ENCODE measurements around the gene FBXO33. TPM values are rescaled to one million over a fixed set of nuclear protein-coding genes. Genes with fewer than 3 reads are reported as not detected.

The FBXO33 gene
- polyA plus RNA-seq, 3 donors from 2014 or later = 13.4 to 18.2 (median 17.6) TPM

- no peak for DNase-seq
- peaks cover 0 to 4% (median 2%) of the 10 kb centered on the region in 3 donors for H3K27me3 Mint-ChIP-seq (ENCODE audit: low read depth in 3 of 3)
- peaks cover under 1 to 1% (median under 1%) of the 10 kb centered on the region in 3 donors for H3K36me3 Mint-ChIP-seq
- no peak overlapping the region for H3K4me3 Mint-ChIP-seq
- peaks cover 0 to 2% (median under 1%) of the 10 kb centered on the region in 6 donors for H3K9me3 Mint-ChIP-seq
- peaks cover 55 to 72% of the 10 kb centered on the region in 2 donors for H3K4me1 Mint-ChIP-seq
- H3K27ac Mint-ChIP-seq = peak overlapping the region in 1 of 6 donors; percentile 45
Observed at GRCh38 chr14:39422243-39422642, 10.0 kb downstream of the FBXO33 start.

GRCh38 chr14:39419272-39419671 lies 13.0 kb downstream of the FBXO33 start:
- H3K27ac Mint-ChIP-seq = peak overlapping the region in 1 of 6 donors; percentile 7
- peaks cover 18 to 19% (median 19%) of the 10 kb centered on the region in 3 donors for H3K36me3 Mint-ChIP-seq
- H3K9me3 Mint-ChIP-seq = peaks cover 11 to 18% (median 14%) of the 10 kb centered on the region in 6 donors
- peaks cover 0 to 4% (median 1%) of the 10 kb centered on the region in 3 donors for H3K27me3 Mint-ChIP-seq (ENCODE audit: low read depth in 3 of 3)
- DNase-seq = no peak
- H3K4me1 Mint-ChIP-seq = peaks cover 54 to 71% of the 10 kb centered on the region in 2 donors
- H3K4me3 Mint-ChIP-seq = no peak overlapping the region

- Mint-ChIP-seq H3K4me3 (no peak overlapping the region), H3K9me3 (peaks cover 11 to 18% (median 14%) of the 10 kb centered on the region in 6 donors), H3K27ac (no peak overlapping the region), H3K4me1 (peaks cover 38 to 74% of the 10 kb centered on the region in 2 donors), H3K27me3 (ENCODE audit: low read depth in 3 of 3) (peaks cover 0 to 4% (median 1%) of the 10 kb centered on the region in 3 donors), H3K36me3 (peaks cover 24 to 35% (median 31%) of the 10 kb centered on the region in 3 donors)
- no peak for DNase-seq
Observed at GRCh38 chr14:39417014-39417413, 15.2 kb downstream of the FBXO33 start.

- Mint-ChIP-seq H3K27me3 (ENCODE audit: low read depth in 3 of 3) (peaks cover 0 to 3% (median 1%) of the 10 kb centered on the region in 3 donors), H3K36me3 (peaks cover 24 to 39% (median 35%) of the 10 kb centered on the region in 3 donors), H3K9me3 (peaks cover 11 to 18% (median 14%) of the 10 kb centered on the region in 6 donors), H3K4me1 (peaks cover 34 to 72% of the 10 kb centered on the region in 2 donors), H3K27ac (no peak overlapping the region), H3K4me3 (no peak overlapping the region)
- DNase-seq = no peak
Observed at GRCh38 chr14:39416072-39416471, 16.2 kb downstream of the FBXO33 start.

- DNase-seq = no peak
- H3K9me3 Mint-ChIP-seq = no peaks in the 10 kb centered on the region
- peak overlapping the region in 2 of 6 donors; percentile 5 to 61 for H3K27ac Mint-ChIP-seq
- peaks cover 0 to 2% (median 0%) of the 10 kb centered on the region in 3 donors for H3K36me3 Mint-ChIP-seq
- peak overlapping the region in 1 of 5 donors; percentile 1 for H3K4me3 Mint-ChIP-seq
- peaks cover 2 to 8% (median 4%) of the 10 kb centered on the region in 3 donors for H3K27me3 Mint-ChIP-seq (ENCODE audit: low read depth in 3 of 3)
- H3K4me1 Mint-ChIP-seq = peaks cover 46 to 71% of the 10 kb centered on the region in 2 donors
Observed at GRCh38 chr14:39406560-39406959, 25.7 kb downstream of the FBXO33 start.

- no peak for DNase-seq
- Mint-ChIP-seq H3K4me1 (peaks cover 6 to 22% of the 10 kb centered on the region in 2 donors), H3K36me3 (peaks cover 12 to 34% (median 16%) of the 10 kb centered on the region in 3 donors), H3K9me3 (no peaks in the 10 kb centered on the region), H3K27ac (peak overlapping the region in 1 of 6 donors; percentile 61), H3K27me3 (ENCODE audit: low read depth in 3 of 3) (peaks cover 2 to 5% (median 2%) of the 10 kb centered on the region in 3 donors), H3K4me3 (no peak overlapping the region)
Observed at GRCh38 chr14:39398382-39398781, 33.9 kb downstream of the FBXO33 start.

- H3K4me1 Mint-ChIP-seq = peaks cover 3 to 20% of the 10 kb centered on the region in 2 donors
- DNase-seq = no peak
- no peaks in the 10 kb centered on the region for H3K9me3 Mint-ChIP-seq
- no peak overlapping the region for H3K4me3 Mint-ChIP-seq
- peaks cover 0 to 5% (median 2%) of the 10 kb centered on the region in 3 donors for H3K27me3 Mint-ChIP-seq (ENCODE audit: low read depth in 3 of 3)
- H3K27ac Mint-ChIP-seq = peak overlapping the region in 1 of 6 donors; percentile 6
- peaks cover 12 to 34% (median 13%) of the 10 kb centered on the region in 3 donors for H3K36me3 Mint-ChIP-seq
Observed at GRCh38 chr14:39396448-39396847, 35.8 kb downstream of the FBXO33 start.

- H3K27ac Mint-ChIP-seq = peak overlapping the region in 3 of 6 donors; percentile 30 to 48 (median 44)
Observed at GRCh38 chr14:39395555-39396254, 36.5 kb downstream of the FBXO33 start.

GRCh38 chr14:39393289-39393688 lies 38.9 kb downstream of the FBXO33 start:
- Mint-ChIP-seq H3K4me1 (peaks cover 3 to 4% of the 10 kb centered on the region in 2 donors), H3K36me3 (peaks cover 9 to 34% (median 23%) of the 10 kb centered on the region in 3 donors), H3K9me3 (no peaks in the 10 kb centered on the region), H3K4me3 (no peak overlapping the region), H3K27me3 (ENCODE audit: low read depth in 3 of 3) (peaks cover 0 to 5% (median 0%) of the 10 kb centered on the region in 3 donors), H3K27ac (no peak overlapping the region)
- no peak for DNase-seq

More at GRCh38 chr14:39395555-39396254, 36.5 kb downstream of the FBXO33 start:
- Mint-ChIP-seq H3K4me1 (peaks cover 3 to 13% of the 10 kb centered on the region in 2 donors), H3K9me3 (no peaks in the 10 kb centered on the region), H3K27me3 (ENCODE audit: low read depth in 3 of 3) (peaks cover 0 to 5% (median 2%) of the 10 kb centered on the region in 3 donors), H3K36me3 (peaks cover 11 to 34% (median 12%) of the 10 kb centered on the region in 3 donors), H3K4me3 (no peak overlapping the region)
- no peak for DNase-seq

- peaks cover 5 to 21% (median 20%) of the 10 kb centered on the region in 3 donors for H3K36me3 Mint-ChIP-seq
- H3K4me1 Mint-ChIP-seq = peaks cover 37 to 59% of the 10 kb centered on the region in 2 donors
- peak overlapping the region in 2 of 5 donors; percentile 14 to 36 for H3K4me3 Mint-ChIP-seq
- H3K9me3 Mint-ChIP-seq = no peaks in the 10 kb centered on the region
- H3K27me3 Mint-ChIP-seq (ENCODE audit: low read depth in 3 of 3) = peaks cover 0 to 1% (median 0%) of the 10 kb centered on the region in 3 donors
- peak overlapping the region in 1 of 6 donors; percentile 81 for H3K27ac Mint-ChIP-seq
- DNase-seq = no peak
Observed at GRCh38 chr14:39384177-39384576, 48.1 kb downstream of the FBXO33 start.

GRCh38 chr14:39383741-39384140 lies 48.5 kb downstream of the FBXO33 start:
- Mint-ChIP-seq H3K27ac (peak overlapping the region; percentile 18 to 92 (median 82)), H3K4me3 (peak overlapping the region in 1 of 5 donors; percentile 57), H3K9me3 (no peaks in the 10 kb centered on the region), H3K27me3 (ENCODE audit: low read depth in 3 of 3) (no peaks in the 10 kb centered on the region), H3K4me1 (peaks cover 37 to 59% of the 10 kb centered on the region in 2 donors), H3K36me3 (peaks cover 5 to 17% (median 16%) of the 10 kb centered on the region in 3 donors)
- no peak for DNase-seq

- Mint-ChIP-seq H3K27ac (peak overlapping the region; percentile 18 to 92 (median 82)), H3K36me3 (peaks cover 5 to 15% (median 11%) of the 10 kb centered on the region in 3 donors), H3K4me3 (peak overlapping the region in 3 of 5 donors; percentile 0 to 57 (median 33)), H3K27me3 (ENCODE audit: low read depth in 3 of 3) (no peaks in the 10 kb centered on the region), H3K4me1 (peaks cover 37 to 59% of the 10 kb centered on the region in 2 donors), H3K9me3 (no peaks in the 10 kb centered on the region)
- peak; percentile 5 to 29 (median 18) for DNase-seq
Observed at GRCh38 chr14:39383026-39383660, 49.1 kb downstream of the FBXO33 start.

GRCh38 chr14:39382463-39382862 lies 49.8 kb downstream of the FBXO33 start:
- DNase-seq = no peak
- H3K36me3 Mint-ChIP-seq = peaks cover 5 to 13% (median 9%) of the 10 kb centered on the region in 3 donors
- H3K27me3 Mint-ChIP-seq (ENCODE audit: low read depth in 3 of 3) = no peaks in the 10 kb centered on the region
- H3K27ac Mint-ChIP-seq = peak overlapping the region in 5 of 6 donors; percentile 4 to 80 (median 68)
- H3K4me3 Mint-ChIP-seq = peak overlapping the region in 1 of 5 donors; percentile 31
- peaks cover 37 to 59% of the 10 kb centered on the region in 2 donors for H3K4me1 Mint-ChIP-seq
- no peaks in the 10 kb centered on the region for H3K9me3 Mint-ChIP-seq
